SK-N-MC (cell line): ENCODE measurements around the gene XRCC6.
"Not testable (repeated sequence)": the region's sequence is repeated elsewhere in the genome, so short reads cannot be mapped to it uniquely, and the experiment has no call there.

Experiments
- EZH2 ChIP-seq: fragments of 200-600 bp; sonication (generic); IDR thresholded peaks from one replicate; pipeline ENCODE4 v1.6.1; 2017; ENCODE audit warnings: antibody characterized with exemption
- POLR2AphosphoS5 ChIP-seq: IDR thresholded peaks from 2 replicates; pipeline ENCODE4 v1.6.1; 2012; ENCODE audit warnings: mild to moderate bottlenecking, low read depth, low read length, borderline replicate concordance

GRCh38 chr22:41686890-41687289 lies 65.8 kb downstream of the XRCC6 start:
- not testable (repeated sequence) for TF ChIP-seq POLR2AphosphoS5, EZH2
